GM12872 (cell line): ENCODE data around the gene GREM1.

ENCODE experiments used
- TF ChIP-seq, protein P1 (sequence below): IDR thresholded peaks from 3 replicates; pipeline ENCODE4 v1.5.1; 2011; ENCODE audit warnings: low read depth, mild to moderate bottlenecking, low read length, moderate library complexity; ENCODE audit not compliant: insufficient read depth

GREM1 gene

DNA sequence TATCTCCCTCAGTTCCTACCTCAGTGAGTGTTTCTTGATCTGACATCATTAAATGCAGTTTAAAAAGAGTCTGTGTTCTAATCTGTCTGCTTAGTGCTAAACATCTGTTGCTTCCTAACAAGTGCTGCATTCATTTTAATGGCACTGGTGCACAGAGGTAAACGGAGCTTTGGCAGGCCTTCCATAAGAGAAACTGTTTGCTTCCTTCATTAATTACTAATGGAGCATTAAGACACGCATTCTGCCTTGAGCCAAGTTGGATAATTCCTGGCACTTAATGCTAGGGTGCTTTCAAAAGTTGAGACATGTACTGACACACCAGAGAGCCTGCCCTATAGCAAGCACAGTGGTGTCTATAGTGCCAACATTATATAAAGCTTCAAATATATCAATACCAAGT lies 41.6 kb upstream of the GREM1 start:
- TF ChIP-seq, protein P1, sequence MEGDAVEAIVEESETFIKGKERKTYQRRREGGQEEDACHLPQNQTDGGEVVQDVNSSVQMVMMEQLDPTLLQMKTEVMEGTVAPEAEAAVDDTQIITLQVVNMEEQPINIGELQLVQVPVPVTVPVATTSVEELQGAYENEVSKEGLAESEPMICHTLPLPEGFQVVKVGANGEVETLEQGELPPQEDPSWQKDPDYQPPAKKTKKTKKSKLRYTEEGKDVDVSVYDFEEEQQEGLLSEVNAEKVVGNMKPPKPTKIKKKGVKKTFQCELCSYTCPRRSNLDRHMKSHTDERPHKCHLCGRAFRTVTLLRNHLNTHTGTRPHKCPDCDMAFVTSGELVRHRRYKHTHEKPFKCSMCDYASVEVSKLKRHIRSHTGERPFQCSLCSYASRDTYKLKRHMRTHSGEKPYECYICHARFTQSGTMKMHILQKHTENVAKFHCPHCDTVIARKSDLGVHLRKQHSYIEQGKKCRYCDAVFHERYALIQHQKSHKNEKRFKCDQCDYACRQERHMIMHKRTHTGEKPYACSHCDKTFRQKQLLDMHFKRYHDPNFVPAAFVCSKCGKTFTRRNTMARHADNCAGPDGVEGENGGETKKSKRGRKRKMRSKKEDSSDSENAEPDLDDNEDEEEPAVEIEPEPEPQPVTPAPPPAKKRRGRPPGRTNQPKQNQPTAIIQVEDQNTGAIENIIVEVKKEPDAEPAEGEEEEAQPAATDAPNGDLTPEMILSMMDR, result no peak

DNA sequence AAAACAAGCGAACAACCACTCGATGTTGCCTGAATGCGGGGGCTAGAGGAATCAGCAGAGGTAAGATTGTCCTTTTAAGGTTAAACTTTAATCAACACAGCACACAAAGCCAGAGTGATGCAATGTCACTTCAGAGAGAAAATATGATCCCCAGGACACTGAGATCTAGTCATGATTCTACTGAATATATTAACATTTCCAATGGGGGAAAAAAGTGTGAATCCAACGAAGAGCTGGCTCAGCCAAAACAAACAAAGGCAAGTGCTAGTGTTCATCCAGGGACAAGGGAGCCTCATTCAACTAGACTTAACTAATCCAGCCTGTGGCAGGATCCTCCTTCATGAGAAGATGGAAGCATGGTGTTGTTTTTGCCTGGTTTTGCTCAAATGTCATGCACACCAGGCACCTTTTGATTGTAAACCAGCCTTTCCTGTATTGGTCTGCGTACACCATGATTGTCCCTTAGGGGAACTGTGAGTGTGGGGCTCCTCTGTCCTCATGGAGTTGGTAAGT lies 40.5 kb upstream of the GREM1 start:
- TF ChIP-seq, protein P1, result no peak

DNA sequence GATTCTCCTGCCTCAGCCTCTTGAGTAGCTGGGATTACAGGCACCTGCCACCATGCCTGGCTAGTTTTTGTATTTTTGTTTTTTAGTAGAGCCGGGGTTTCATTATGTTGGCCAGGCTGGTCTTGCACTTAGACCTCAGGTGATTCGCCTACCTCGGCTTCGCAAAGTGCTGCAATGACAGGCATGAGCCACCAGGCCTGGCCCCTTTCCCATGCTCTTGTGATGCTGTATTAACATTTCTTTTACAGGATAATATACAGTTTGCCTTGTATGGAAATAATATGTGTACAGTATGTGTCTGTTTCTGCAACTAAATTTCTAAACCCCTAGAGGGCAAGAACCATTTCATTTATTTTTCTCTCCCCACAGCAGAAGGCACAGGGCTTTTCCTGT lies 38.5 kb upstream of the GREM1 start:
- TF ChIP-seq, protein P1, result no peak

DNA sequence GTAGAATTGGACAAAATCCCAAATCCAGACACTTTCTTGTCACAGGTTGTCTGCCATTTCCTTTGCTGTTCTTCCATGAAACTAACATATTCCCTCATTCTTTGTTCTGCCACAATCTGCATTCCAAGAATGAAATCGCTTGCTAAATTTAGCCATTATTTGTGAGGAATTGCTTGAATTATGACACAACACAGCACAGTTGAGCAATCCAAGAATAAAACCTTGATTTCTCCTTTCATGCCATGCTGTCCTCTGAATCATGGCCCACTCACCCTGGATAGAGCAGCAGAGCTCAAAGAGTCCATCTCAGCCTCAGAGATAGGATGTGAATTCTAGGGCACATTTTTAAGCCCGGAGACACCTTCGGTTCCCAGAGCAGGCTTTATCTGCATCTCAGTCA lies 35.2 kb upstream of the GREM1 start:
- TF ChIP-seq, protein P1, result no peak

DNA sequence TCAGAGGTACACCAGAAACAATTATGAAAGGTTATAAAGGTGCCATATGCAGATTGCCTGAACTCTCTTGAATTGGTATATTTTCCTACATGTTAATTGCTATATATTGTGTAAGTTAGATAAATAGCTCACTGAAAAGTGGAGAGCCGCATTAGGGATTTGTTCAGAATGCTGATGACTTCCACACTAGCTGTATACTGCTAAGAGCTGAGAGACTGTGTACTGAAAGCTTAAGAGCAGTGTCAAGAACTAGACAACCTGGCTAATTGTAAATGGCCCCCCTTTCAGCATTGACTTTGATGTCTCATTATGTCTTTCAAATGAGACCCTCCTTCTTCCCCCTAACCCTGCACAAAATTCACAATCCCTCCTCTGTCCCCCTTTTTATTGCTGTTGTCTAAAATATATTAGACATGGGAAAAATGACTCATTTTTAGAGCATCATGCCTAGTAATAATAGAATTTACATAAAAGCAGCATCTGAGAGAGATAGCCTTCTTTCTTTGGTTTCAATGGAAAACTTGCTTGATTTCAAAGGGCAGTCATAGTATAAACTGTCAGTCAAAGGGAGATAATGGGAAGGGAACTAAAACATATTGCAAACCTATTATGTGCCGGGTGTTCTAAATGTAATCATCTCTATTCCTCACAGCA lies 34.7 kb upstream of the GREM1 start:
- TF ChIP-seq, protein P1, result no peak

DNA sequence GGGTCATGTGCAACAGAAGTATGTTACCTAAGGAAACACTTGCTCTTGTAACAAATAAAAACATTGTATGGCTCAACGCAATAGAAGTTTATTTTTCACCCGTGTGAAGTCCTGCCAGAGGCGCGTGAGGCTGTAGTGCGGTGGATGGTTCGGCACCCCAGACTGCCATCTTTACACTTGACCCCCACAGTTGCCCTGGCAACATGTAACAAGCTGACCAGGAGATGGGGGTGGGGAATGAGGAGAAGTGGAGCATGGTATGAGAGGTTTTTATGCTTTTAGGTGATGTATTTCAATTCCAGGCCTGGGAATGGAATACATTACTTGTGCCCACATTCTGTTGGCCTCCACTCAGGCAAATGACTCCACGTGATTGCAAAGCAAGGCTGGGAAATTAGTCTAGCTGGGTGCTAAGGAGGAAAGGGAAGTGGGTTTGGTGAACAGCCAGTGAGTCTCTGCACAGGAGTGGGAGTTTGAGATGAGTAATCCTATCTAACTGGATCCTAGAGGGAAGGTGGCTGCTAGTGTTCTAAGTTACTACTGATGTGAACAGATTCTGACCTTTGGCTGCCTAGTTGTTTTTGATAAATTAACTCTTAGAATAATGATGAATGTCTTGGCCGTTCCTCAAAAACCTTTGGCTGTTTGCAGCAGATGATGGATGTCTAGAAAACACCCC lies 33.8 kb upstream of the GREM1 start:
- TF ChIP-seq, protein P1, result no peak

DNA sequence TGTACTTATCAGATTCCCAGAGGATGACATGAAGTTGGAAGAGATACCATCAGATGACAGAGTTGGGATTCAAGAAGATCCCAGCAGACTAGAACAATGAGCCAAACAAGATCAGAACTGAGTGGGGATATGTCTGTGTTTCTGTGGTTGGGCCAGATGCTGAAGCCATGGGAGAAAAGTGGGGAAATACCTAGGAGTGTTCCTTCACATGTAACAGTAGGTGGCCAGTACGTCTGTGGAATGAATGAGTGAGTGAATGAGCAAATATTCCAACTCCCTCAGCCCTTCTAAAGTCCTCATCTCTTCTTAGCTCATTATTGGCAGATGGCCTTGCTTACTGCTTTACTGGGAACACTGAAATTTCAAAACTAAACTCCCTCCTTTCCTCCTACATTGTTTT lies 32.2 kb upstream of the GREM1 start:
- TF ChIP-seq, protein P1, result no peak
